ENCODE measurements around the gene KLK3. TPM values are rescaled to one million over a fixed set of nuclear protein-coding genes. Genes with fewer than 3 reads are reported as not detected.
A peak's percentile ranks its signal among the peaks of the same experiment; 100 is the strongest.

Gene KLK3
- total and polyA plus RNA-seq, 8 donors = 0.05 to 0.27 TPM; not detected in 6

DNA sequence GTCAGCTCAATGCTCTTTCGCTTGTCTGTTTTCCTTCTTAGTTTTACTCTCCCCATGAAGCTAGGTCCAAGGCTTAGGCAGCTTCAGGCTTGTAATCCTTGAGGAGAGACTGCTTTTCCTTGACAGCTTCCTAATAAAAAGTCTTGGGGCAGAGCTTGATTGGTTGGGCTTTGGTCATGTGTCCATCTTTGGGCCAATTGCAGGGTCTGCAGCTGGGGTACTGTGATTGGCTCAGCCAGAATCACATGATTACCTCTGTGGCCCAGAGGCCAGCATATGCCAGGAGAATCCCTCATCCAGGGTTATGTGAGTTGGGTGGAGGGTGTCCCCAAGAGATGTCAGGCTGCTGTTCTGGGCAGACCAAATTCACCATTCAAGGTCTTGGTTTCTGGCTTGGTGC lies 39.3 kb upstream of the KLK3 start:
- DNase-seq = peak in 2 of 6 donors; percentile 12 to 42
- Histone ChIP-seq H3K4me3 (no peak overlapping the region), H3K27me3 (no peaks in the 10 kb centered on the region), H3K9me3 (no peaks in the 10 kb centered on the region), H3K4me1 (no peaks in the 10 kb centered on the region), H3K27ac (no peak overlapping the region), H3K36me3 (no peaks in the 10 kb centered on the region)
- FAIRE-seq = no peak
- peak in 2 of 4 donors; percentile 5 to 10 for ATAC-seq
- intact Hi-C loops (cut with DNase I) = no loop called here
- TF ChIP-seq CTCF (IDR thresholded peaks at IDR 0.05) = no peak
- 94 to 97% methylated on average over 1 of the region's 1 CpG for WGBS, 2 donors

- Histone ChIP-seq H3K27ac (no peak overlapping the region), H3K4me1 (no peaks in the 10 kb centered on the region), H3K9me3 (no peaks in the 10 kb centered on the region), H3K27me3 (no peaks in the 10 kb centered on the region), H3K4me3 (peak overlapping the region in 3 of 4 donors; percentile 29 to 47 (median 46)), H3K36me3 (no peaks in the 10 kb centered on the region)
- no peak for FAIRE-seq
- 22 to 24% methylated on average over 52 of the region's 52 CpGs for WGBS, 2 donors
- ATAC-seq = peak; percentile 41 to 76 (median 62)
- TF ChIP-seq CTCF (IDR thresholded peaks at IDR 0.05) = no peak
- intact Hi-C loops (cut with DNase I) = no loop called here
- DNase-seq = peak; percentile 84 to 96 (median 92)
Measured at GRCh38 chr19:50817941-50818858, 36.5 kb upstream of the KLK3 start.

DNA sequence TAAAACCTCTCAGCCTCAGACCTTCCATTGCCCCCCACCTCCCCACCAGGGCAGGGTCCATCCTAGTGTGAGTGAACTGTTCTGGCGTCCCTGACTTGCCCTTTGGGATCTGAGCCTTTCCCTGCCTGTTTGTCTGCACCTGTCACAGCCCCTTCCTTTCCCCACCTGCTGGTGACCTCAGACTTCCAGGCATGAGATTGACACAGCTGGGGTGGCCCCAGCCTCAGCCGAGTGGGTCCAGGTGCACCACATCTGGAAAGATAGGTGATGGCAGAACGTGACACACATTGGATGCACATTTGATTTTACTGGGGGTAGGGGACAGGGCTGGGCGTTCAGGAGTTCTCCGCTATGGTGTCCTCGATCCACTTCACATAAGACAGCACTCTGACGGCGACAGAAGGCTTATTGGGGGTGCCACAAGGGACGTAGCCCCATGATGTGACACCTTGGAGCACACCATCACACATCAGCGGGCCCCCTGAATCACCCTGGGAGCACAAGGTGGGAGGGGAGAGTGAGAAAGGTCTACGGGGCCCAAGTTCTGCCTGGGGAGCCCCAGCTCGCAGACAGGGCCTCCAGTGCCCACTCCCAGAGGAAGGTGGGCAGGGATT lies 35.7 kb upstream of the KLK3 start:
- 33 to 34% methylated on average over 12 of the region's 12 CpGs for WGBS, 2 donors
- Histone ChIP-seq H3K9me3 (no peaks in the 10 kb centered on the region), H3K36me3 (no peaks in the 10 kb centered on the region), H3K27ac (peak overlapping the region; percentile 6 to 69 (median 36)), H3K4me3 (peak overlapping the region; percentile 12 to 47 (median 38)), H3K27me3 (no peaks in the 10 kb centered on the region), H3K4me1 (no peaks in the 10 kb centered on the region)
- no peak for TF ChIP-seq CTCF (IDR thresholded peaks at IDR 0.05)
- intact Hi-C loops (cut with DNase I) = no loop called here
- ATAC-seq (peak; percentile 8 to 22 (median 14)), DNase-seq (peak in 4 of 6 donors; percentile 54 to 85 (median 72)), FAIRE-seq (no peak)

GRCh38 chr19:50819636-50820035 lies 35.1 kb upstream of the KLK3 start:
- Histone ChIP-seq H3K4me3 (peak overlapping the region; percentile 12 to 47 (median 38)), H3K27ac (peak overlapping the region; percentile 6 to 83 (median 54)), H3K36me3 (no peaks in the 10 kb centered on the region), H3K27me3 (no peaks in the 10 kb centered on the region), H3K9me3 (no peaks in the 10 kb centered on the region), H3K4me1 (no peaks in the 10 kb centered on the region)
- WGBS, 2 donors = 13 to 16% methylated on average over 8 of the region's 8 CpGs
- intact Hi-C loops (cut with DNase I) = no loop called here
- TF ChIP-seq CTCF (IDR thresholded peaks at IDR 0.05) = no peak
- peak in 3 of 6 donors; percentile 39 to 58 (median 47) for DNase-seq
- ATAC-seq = no peak
- FAIRE-seq = no peak

All from pancreas (tissue), 10 donors.